Measurements from ENCODE around the gene PADI4. TPM values are rescaled to one million over a fixed set of nuclear protein-coding genes. Genes with fewer than 3 reads are reported as not detected.

PADI4 gene
- total and polyA plus RNA-seq, 2 of the 8 experiments (the other 6 are each of a cell fraction or from before 2014, with no cell fraction given), result 0.29 TPM; not detected in 1

- Histone ChIP-seq H3K18ac (ENCODE audit: extremely low read depth, low read length) (no peak overlapping the region), H4K91ac (replicated peaks; ENCODE audit: insufficient read length, low read length) (no peak overlapping the region), H3K4me3 (ENCODE audit: extremely low read depth in 1 of 4, insufficient read depth in 2 of 4, low read depth in 3 of 4, low read length in 4 of 4) (no peak overlapping the region), H2BK120ac (replicated peaks; ENCODE audit: low read depth, low read length) (no peak overlapping the region), H3K4me2 (ENCODE audit: insufficient read depth in 1 of 2, low read depth in 2 of 2, low read length in 2 of 2) (no peak overlapping the region), H3K27ac (ENCODE audit: low read depth, low read length) (no peak overlapping the region), H3K79me1 (ENCODE audit: low read depth, low read length) (no peaks in the 10 kb centered on the region), H3K14ac (ENCODE audit: insufficient read length) (no peak overlapping the region), H2BK12ac (ENCODE audit: low read depth, low read length) (no peak overlapping the region; the same call in 1 of the 2 replicates), H4K5ac (ENCODE audit: insufficient read length, low read depth, low read length) (no peak overlapping the region), H2BK15ac (ENCODE audit: low read length) (no peak overlapping the region), H3K23ac (ENCODE audit: insufficient read length) (no peak overlapping the region), H4K8ac (ENCODE audit: extremely low read depth, insufficient read depth, low read length) (no peak overlapping the region), H3K36me3 (ENCODE audit: control insufficient read depth in 2 of 4, insufficient read depth in 4 of 4, low read length in 3 of 4) (no peaks in the 10 kb centered on the region), H2AK5ac (ENCODE audit: low read depth, low read length) (no peak overlapping the region), H3K4me1 (replicated peaks in 1 of 4; ENCODE audit: control insufficient read depth in 3 of 4, insufficient read depth in 4 of 4, low read length in 3 of 4) (peaks cover 0 to 2% (median 1%) of the 10 kb centered on the region in 4 experiments; a peak in 1 of 7 replicates), H2BK5ac (ENCODE audit: low read depth, low read length) (no peak overlapping the region), H3K9ac (replicated peaks in 1 of 4; ENCODE audit: extremely low read depth in 1 of 4, low read depth in 3 of 4, low read length in 3 of 4) (no peak overlapping the region), H4K20me1 (replicated peaks in 1 of 2; ENCODE audit: control insufficient read depth in 1 of 2, insufficient read depth in 2 of 2, low read length in 2 of 2) (peaks cover 0 to 2% of the 10 kb centered on the region in 2 experiments), H3K4ac (replicated peaks; ENCODE audit: insufficient read length, low read depth, low read length) (no peak overlapping the region), H3K79me2 (ENCODE audit: control insufficient read depth in 1 of 2, insufficient read depth in 2 of 2, low read length in 2 of 2) (no peaks in the 10 kb centered on the region), H3K9me3 (ENCODE audit: insufficient read depth in 2 of 2, low read depth in 1 of 2, low read length in 1 of 2) (no peaks in the 10 kb centered on the region), H2BK20ac (ENCODE audit: low read length) (no peak overlapping the region), H2AFZ (ENCODE audit: low read length) (peak overlapping the region; percentile 81; the same call in 1 of the 2 replicates), H3K56ac (replicated peaks; ENCODE audit: insufficient read length, low read depth, low read length) (no peak overlapping the region), H3K27me3 (replicated peaks in 1 of 4; ENCODE audit: control insufficient read depth in 3 of 4, extremely low read depth in 1 of 4, insufficient read depth in 3 of 4, low read length in 3 of 4) (no peaks in the 10 kb centered on the region), H3K23me2 (ENCODE audit: low read depth, low read length) (no peaks in the 10 kb centered on the region)
- WGBS, 2 experiments (ENCODE audit: extremely low coverage in 1 of 2, insufficient coverage in 1 of 2, insufficient read length in 1 of 2, insufficient replicate concordance in 2 of 2, low coverage in 1 of 2, low lambda C conversion rate in 2 of 2, missing lambda C conversion rate in 1 of 2), result 77% methylated on average over 8 of the region's 11 CpGs; no CpG with 5 or more reads in 1 of the 2 experiments
- ChIA-PET POLR2A (ENCODE audit: partially characterized antibody) (interaction anchor here (0.6 to 0.9 kb wide), 2 partner anchors 21 to 91 kb away, joined by 3 read pairs; no protein-coding TSS in a partner anchor), CTCF (ENCODE audit: partially characterized antibody) (interaction anchor here (1.0 kb wide), 1 partner anchor 11 kb away, joined by 6 read pairs; no protein-coding TSS in a partner anchor)
- DNase-seq (ENCODE audit: low read depth in 1 of 2, low spot score in 2 of 2), result no peak
- FAIRE-seq, result no peak
- TF ChIP-seq SIX5 (IDR thresholded peaks at IDR 0.05; ENCODE audit: low read depth, low read length), result no peak
- TF ChIP-seq SIRT6 (IDR thresholded peaks at IDR 0.05; ENCODE audit: low read length), result no peak
- TF ChIP-seq CHD1 (IDR thresholded peaks at IDR 0.05; ENCODE audit: low read depth, low read length), result no peak
- TF ChIP-seq SP2 (IDR thresholded peaks at IDR 0.05; ENCODE audit: low read length), result no peak
- TF ChIP-seq SP1 (IDR thresholded peaks at IDR 0.05; ENCODE audit: low read depth, low read length), result no peak
- TF ChIP-seq JUN (IDR thresholded peaks at IDR 0.05; ENCODE audit: low read depth, low read length), result no peak
Observed at GRCh38 chr1:17359031-17359430, 51.0 kb downstream of the PADI4 start.

Data from H1 (cell line).